ENCODE data around the gene SLC6A9. TPM values are rescaled to one million over a fixed set of nuclear protein-coding genes. Genes with fewer than 3 reads are reported as not detected.

SLC6A9 gene
- total RNA-seq, 2 donors from 2014 or later, result 21.7 to 26.1 TPM

- TF ChIP-seq, protein P1, sequence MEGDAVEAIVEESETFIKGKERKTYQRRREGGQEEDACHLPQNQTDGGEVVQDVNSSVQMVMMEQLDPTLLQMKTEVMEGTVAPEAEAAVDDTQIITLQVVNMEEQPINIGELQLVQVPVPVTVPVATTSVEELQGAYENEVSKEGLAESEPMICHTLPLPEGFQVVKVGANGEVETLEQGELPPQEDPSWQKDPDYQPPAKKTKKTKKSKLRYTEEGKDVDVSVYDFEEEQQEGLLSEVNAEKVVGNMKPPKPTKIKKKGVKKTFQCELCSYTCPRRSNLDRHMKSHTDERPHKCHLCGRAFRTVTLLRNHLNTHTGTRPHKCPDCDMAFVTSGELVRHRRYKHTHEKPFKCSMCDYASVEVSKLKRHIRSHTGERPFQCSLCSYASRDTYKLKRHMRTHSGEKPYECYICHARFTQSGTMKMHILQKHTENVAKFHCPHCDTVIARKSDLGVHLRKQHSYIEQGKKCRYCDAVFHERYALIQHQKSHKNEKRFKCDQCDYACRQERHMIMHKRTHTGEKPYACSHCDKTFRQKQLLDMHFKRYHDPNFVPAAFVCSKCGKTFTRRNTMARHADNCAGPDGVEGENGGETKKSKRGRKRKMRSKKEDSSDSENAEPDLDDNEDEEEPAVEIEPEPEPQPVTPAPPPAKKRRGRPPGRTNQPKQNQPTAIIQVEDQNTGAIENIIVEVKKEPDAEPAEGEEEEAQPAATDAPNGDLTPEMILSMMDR (IDR thresholded peaks at IDR 0.05), result no peak
- H3K9ac ChIP-seq (ENCODE audit: low read depth in 2 of 2, low read length in 2 of 2), result no peak overlapping the region
- intact Hi-C loops (cut with DNase I), result no loop called here
- H3K27me3 ChIP-seq, result no peaks in the 10 kb centered on the region
- no peaks in the 10 kb centered on the region for H3K9me3 ChIP-seq
- no peaks in the 10 kb centered on the region for H3K4me1 ChIP-seq
- H3K27ac ChIP-seq, result no peak overlapping the region
- H3K4me3 ChIP-seq, result no peak overlapping the region
- no peak for DNase-seq
- H3K36me3 ChIP-seq, result no peaks in the 10 kb centered on the region
Measured at GRCh38 chr1:43956234-43956633, 75.0 kb downstream of the SLC6A9 start.

DNA sequence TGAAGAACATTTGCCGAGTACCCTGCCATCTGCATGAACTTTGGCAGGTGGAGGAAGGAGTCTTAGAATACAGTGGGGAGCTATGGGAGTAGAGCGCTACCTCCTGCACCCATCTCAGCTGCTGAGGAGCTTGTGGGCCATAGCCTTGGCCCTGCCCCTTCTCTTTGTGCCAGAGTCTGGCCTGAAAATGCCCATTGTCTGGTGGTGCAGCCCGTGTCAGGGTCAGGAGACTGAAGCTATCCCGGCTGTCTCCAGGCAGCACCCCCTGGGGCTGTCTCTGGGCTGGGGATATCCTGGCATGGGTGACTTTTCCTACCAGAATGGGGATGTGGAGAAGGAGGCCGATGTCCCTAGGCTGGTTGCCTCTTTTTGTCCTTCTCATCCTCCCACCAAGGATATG lies 77.2 kb downstream of the SLC6A9 start:
- TF ChIP-seq, protein P1 (IDR thresholded peaks at IDR 0.05), result no peak
- intact Hi-C loops (cut with DNase I), result no loop called here

DNA sequence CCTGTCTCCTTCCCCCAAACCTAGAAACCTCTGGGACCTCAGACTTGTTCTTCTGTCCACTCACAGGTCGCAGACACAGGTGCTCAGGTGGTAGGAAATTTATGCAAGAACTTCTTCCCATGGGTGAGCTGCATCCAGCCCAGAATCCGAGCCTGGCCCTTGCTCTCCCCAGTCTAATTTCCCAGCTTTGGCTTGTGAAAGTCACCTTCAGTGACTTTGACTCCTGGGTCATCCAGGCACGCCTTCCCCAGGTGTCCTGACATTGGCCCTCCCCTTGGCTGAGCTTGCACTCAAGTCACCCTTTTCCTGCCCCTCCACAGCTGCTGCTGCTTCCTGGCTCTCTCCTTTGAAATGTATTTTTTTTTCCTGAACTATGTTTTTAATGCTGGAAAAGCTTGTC lies 77.9 kb downstream of the SLC6A9 start:
- no peaks in the 10 kb centered on the region for H3K27me3 ChIP-seq
- TF ChIP-seq, protein P1 (IDR thresholded peaks at IDR 0.05), result no peak

More for the DNA sequence above, 77.2 kb downstream of the SLC6A9 start:
- DNase-seq, result no peak
- H3K36me3 ChIP-seq, result no peaks in the 10 kb centered on the region
- H3K4me1 ChIP-seq, result no peaks in the 10 kb centered on the region
- H3K9ac ChIP-seq (ENCODE audit: low read depth in 2 of 2, low read length in 2 of 2), result no peak overlapping the region
- H3K27ac ChIP-seq, result no peak overlapping the region
- H3K9me3 ChIP-seq, result no peaks in the 10 kb centered on the region
- no peak overlapping the region for H3K4me3 ChIP-seq
- no peaks in the 10 kb centered on the region for H3K27me3 ChIP-seq

DNA sequence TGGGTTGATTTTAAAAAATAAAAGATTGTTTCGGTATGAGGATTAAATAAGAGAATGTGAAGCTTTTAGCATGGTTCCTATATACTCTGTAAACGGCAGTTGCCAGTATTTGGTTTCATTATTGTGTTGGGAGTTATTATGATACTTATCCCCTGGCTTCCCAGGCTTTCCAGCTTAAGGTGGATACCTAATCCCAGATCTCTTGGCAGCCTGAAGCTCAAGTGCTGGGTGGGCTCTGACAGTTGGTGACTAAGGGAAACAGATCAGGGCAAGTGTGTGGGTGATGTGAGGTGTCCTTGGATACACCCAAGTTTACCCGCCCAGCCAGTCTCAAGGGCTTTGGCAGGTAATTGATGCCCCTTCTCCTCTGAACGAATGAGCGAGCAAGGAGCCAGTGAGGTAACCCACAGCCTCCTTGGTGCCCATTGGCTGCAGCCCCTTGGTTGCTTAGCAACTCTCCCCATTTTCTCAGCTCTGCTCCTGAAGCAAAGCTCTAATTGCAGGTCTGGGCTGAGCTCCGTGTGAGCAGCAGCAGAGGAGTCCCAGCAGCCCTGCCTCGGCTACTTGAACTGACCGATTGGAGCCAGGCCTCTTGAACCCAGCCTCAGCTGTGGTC lies 78.4 kb downstream of the SLC6A9 start:
- Histone ChIP-seq H3K36me3 (no peaks in the 10 kb centered on the region), H3K9me3 (no peaks in the 10 kb centered on the region), H3K27ac (no peak overlapping the region), H3K4me3 (no peak overlapping the region), H3K9ac (ENCODE audit: low read depth in 2 of 2, low read length in 2 of 2) (no peak overlapping the region), H3K4me1 (peaks cover 7% of the 10 kb centered on the region), H3K27me3 (no peaks in the 10 kb centered on the region)
- intact Hi-C loops (cut with DNase I), result no loop called here
- no peak for DNase-seq
- TF ChIP-seq, protein P1 (IDR thresholded peaks at IDR 0.05), result no peak

More for the DNA sequence above, 77.9 kb downstream of the SLC6A9 start:
- no peaks in the 10 kb centered on the region for H3K9me3 ChIP-seq
- no peak overlapping the region for H3K9ac ChIP-seq (ENCODE audit: low read depth in 2 of 2, low read length in 2 of 2)
- H3K4me1 ChIP-seq, result peaks cover 2% of the 10 kb centered on the region
- H3K4me3 ChIP-seq, result no peak overlapping the region
- intact Hi-C loops (cut with DNase I), result no loop called here
- DNase-seq, result no peak
- H3K27ac ChIP-seq, result no peak overlapping the region
- H3K36me3 ChIP-seq, result no peaks in the 10 kb centered on the region

DNA sequence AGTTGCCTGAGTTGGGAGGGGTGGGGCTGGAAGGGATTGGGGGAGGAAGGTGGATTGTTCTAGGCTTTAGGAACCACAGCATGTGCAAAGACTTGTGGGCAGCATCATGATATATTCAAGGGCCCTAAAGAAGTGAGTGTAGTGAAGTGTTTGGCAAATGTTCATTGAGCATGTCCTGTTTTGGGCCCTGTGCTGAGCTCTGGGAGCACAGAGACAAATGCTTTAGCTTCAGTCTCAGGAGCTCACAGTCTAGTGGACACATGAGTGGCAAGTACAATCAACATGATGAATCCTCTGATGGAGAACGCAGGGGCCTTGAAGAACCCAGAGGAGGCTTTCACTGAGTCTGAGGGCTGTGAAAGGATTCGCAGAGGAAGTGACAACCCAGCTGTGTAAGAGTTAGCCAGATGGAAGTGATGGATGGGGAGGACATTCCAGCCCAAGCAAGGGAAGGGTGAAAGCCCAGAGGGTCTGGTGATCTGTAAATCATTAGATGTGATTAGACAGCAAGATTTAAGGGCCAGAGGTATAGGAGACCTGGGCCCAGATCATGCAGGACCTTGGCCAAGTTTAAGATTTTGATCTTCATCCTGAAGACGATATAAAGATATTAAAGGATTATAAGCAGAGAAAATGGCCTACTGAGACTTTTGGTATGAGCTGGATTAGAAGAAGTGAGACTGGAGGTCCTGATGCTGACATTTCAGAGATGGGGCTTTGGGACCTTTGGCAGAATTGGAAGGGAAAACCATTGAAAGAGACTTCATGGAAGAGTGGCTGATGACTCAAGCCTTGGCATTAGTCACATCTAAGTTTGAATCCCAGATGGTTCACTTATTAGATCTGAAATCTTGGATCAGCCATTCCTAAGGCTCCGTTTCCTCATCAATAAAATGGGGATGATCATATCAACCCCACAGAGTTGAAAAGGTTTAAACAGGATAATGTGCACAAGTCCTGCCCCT lies 80.0 kb downstream of the SLC6A9 start:
- no peak overlapping the region for H3K4me3 ChIP-seq
- DNase-seq, result no peak
- H3K36me3 ChIP-seq, result no peaks in the 10 kb centered on the region
- no peak overlapping the region for H3K9ac ChIP-seq (ENCODE audit: low read depth in 2 of 2, low read length in 2 of 2)
- H3K27ac ChIP-seq, result no peak overlapping the region
- H3K4me1 ChIP-seq, result peaks cover 14% of the 10 kb centered on the region
- intact Hi-C loops (cut with DNase I), result no loop called here
- TF ChIP-seq, protein P1 (IDR thresholded peaks at IDR 0.05), result no peak
- no peaks in the 10 kb centered on the region for H3K9me3 ChIP-seq
- H3K27me3 ChIP-seq, result no peaks in the 10 kb centered on the region
